HCT116 (cell line): ENCODE results near the gene PRR9. TPM values are rescaled to one million over a fixed set of nuclear protein-coding genes. Genes with fewer than 3 reads are reported as not detected.

Experiments used
- ATAC-seq: fragments of 200-7000 bp; cut with Tn5 transposase; 2 replicates; pipeline ENCODE4 v1.9.1; 2020; ENCODE audit warnings: mild to moderate bottlenecking, moderate library complexity
- BruUV-seq: library from RNA; stranded (reverse); fragments of 400-500 nt; replicated peaks from 2 replicates; lab custom pipeline; 2021; lab: Mats Ljungman, UMichigan
- CTCF ChIA-PET: fragments of 300-600 bp; sonication (Branson Sonifier 250); formaldehyde crosslinking; loops from one replicate; lab custom pipeline; 2021; ENCODE audit warnings: antibody characterized with exemption; lab: Charles Lee
- POLR2A ChIA-PET: fragments of 300-600, 350-600 bp; sonication (Branson Sonifier 250); formaldehyde crosslinking; loops from one replicate; lab custom pipeline; 2021; ENCODE audit warnings: antibody characterized with exemption; lab: Charles Lee
- RAD21 ChIA-PET, 2 experiments: fragments of 300-600 bp; sonication (Branson Sonifier 250); formaldehyde crosslinking; loops; one replicate each; lab custom pipeline; 2023; ENCODE audit warnings: low total read pairs in 2 of 2; ENCODE audit not compliant: uncharacterized antibody in 2 of 2, unreplicated experiment in 2 of 2, low non-redundant PET in 1 of 2; lab: Charles Lee
- DNase-seq: peaks from one replicate; pipeline ENCODE4 v3.0.0-alpha.2; 2010; ENCODE audit warnings: low read depth, low spot score
- H2AFZ ChIP-seq: fragments of 200-600 bp; shearing (Covaris generic), sonication (generic); 2 replicates; pipeline ENCODE4 v1.6.1; 2017; ENCODE audit warnings: low read depth, mixed run types, mixed read lengths, antibody characterized with exemption, low read length; ENCODE audit not compliant: poor library complexity, severe bottlenecking
- H3K27ac ChIP-seq: 2 replicates; pipeline ENCODE4 v1.5.1; 2012; ENCODE audit warnings: low read depth, low read length
- H3K27me3 ChIP-seq: fragments of 200-600 bp; sonication (generic); 2 replicates; pipeline ENCODE4 v1.6.1; 2016; ENCODE audit warnings: mixed run types, low read length, mixed read lengths; ENCODE audit not compliant: insufficient read depth
- H3K36me3 ChIP-seq, 2 experiments: fragments of 200-500 bp in 1 of 2; fragments of 200-600 bp in 1 of 2; sonication (Bioruptor generic) in 1 of 2; sonication (generic) in 1 of 2; 2 replicates each; pipeline versions ENCODE4 v1.5.1 to v1.6.1; 2014 to 2016; ENCODE audit warnings: low read length in 2 of 2, inconsistent platforms in 1 of 2, mixed read lengths in 1 of 2, mixed run types in 1 of 2; ENCODE audit not compliant: insufficient read depth in 2 of 2, control insufficient read depth in 1 of 2
- H3K4me1 ChIP-seq, 2 experiments: fragments of 200-600 bp in 1 of 2; sonication (generic) in 1 of 2; 2 replicates each; pipeline versions ENCODE4 v1.5.1 to v1.6.1; 2012 to 2017; ENCODE audit warnings: low read length in 2 of 2, inconsistent platforms in 1 of 2, mild to moderate bottlenecking in 1 of 2, mixed read lengths in 1 of 2, mixed run types in 1 of 2, moderate library complexity in 1 of 2; ENCODE audit not compliant: insufficient read depth in 2 of 2, control insufficient read depth in 1 of 2
- H3K4me2 ChIP-seq: fragments of 200-600 bp; sonication (generic); 2 replicates; pipeline ENCODE4 v1.6.1; 2017; ENCODE audit warnings: mixed run types, low read length, mixed read lengths
- H3K4me3 ChIP-seq, 2 experiments: fragments of 200-600 bp in 1 of 2; sonication (generic) in 1 of 2; replicated peaks in 1 of 2; 2 replicates each; pipeline ENCODE4 v1.5.1; 2011 to 2016; ENCODE audit warnings: low read length in 2 of 2, control low read depth in 1 of 2, low read depth in 1 of 2, mild to moderate bottlenecking in 1 of 2, mixed read lengths in 1 of 2, mixed run types in 1 of 2
- H3K79me2 ChIP-seq: fragments of 200-600 bp; sonication (generic); 2 replicates; pipeline ENCODE4 v1.6.1; 2017; ENCODE audit warnings: mild to moderate bottlenecking, mixed run types, low read length, moderate library complexity, mixed read lengths; ENCODE audit not compliant: insufficient read depth
- H3K9ac ChIP-seq: fragments of 200-600 bp; sonication (generic); 2 replicates; pipeline ENCODE4 v1.6.1; 2016; ENCODE audit warnings: low read length, mixed read lengths
- H3K9me2 ChIP-seq: fragments of 200-600 bp; sonication (generic), shearing (Covaris generic); 2 replicates; pipeline ENCODE4 v1.6.1; 2017; ENCODE audit warnings: mixed run types, mild to moderate bottlenecking, moderate library complexity; ENCODE audit not compliant: insufficient read depth
- H3K9me3 ChIP-seq, 2 experiments: fragments of 200-500 bp in 1 of 2; fragments of 200-600 bp in 1 of 2; sonication (Bioruptor generic) in 1 of 2; sonication (generic) in 1 of 2; 2 replicates each; pipeline ENCODE4 v1.6.1; 2014 to 2017; ENCODE audit warnings: low read length in 2 of 2, mixed read lengths in 2 of 2, inconsistent platforms in 1 of 2, low read depth in 1 of 2, mild to moderate bottlenecking in 1 of 2, mixed run types in 1 of 2, moderate library complexity in 1 of 2; ENCODE audit not compliant: control insufficient read depth in 1 of 2, insufficient read depth in 1 of 2
- H4K20me1 ChIP-seq: fragments of 200-600 bp; sonication (generic), shearing (Covaris generic); 2 replicates; pipeline ENCODE4 v1.6.1; 2017; ENCODE audit warnings: mixed run types, mild to moderate bottlenecking, moderate library complexity; ENCODE audit not compliant: insufficient read depth
- CEBPB ChIP-seq: IDR thresholded peaks from 2 replicates; pipeline ENCODE4 v1.6.1; 2012; ENCODE audit warnings: low read depth
- CTCF ChIP-seq, 3 experiments: fragments of 200-600 bp in 1 of 3; sonication (generic) in 1 of 3; IDR thresholded peaks in 2 of 3; conservative IDR thresholded peaks in 1 of 3; 2 replicates each; pipeline ENCODE4 v1.5.1; 2012 to 2017; ENCODE audit warnings: low read depth in 2 of 3, low read length in 2 of 3, antibody characterized with exemption in 1 of 3, borderline replicate concordance in 1 of 3, control low read depth in 1 of 3, mild to moderate bottlenecking in 1 of 3, mixed read lengths in 1 of 3, mixed run types in 1 of 3, moderate library complexity in 1 of 3; ENCODE audit not compliant: insufficient read depth in 1 of 3
- EGR1 ChIP-seq: IDR thresholded peaks from 2 replicates; pipeline ENCODE4 v1.6.1; 2012; ENCODE audit warnings: low read depth
- ELF1 ChIP-seq: IDR thresholded peaks from 2 replicates; pipeline ENCODE4 v1.6.1; 2012; ENCODE audit warnings: low read depth, borderline replicate concordance
- EZH2 ChIP-seq: fragments of 200-600 bp; sonication (generic); IDR thresholded peaks from 2 replicates; pipeline ENCODE4 v1.6.1; 2017; ENCODE audit warnings: antibody characterized with exemption, mixed run types
- FOSL1 ChIP-seq: IDR thresholded peaks from 2 replicates; pipeline ENCODE4 v1.6.1; 2012; ENCODE audit warnings: low read depth
- RAD21 ChIP-seq: IDR thresholded peaks from 2 replicates; pipeline ENCODE4 v1.6.1; 2012; ENCODE audit warnings: low read depth, mild to moderate bottlenecking
- YY1 ChIP-seq: IDR thresholded peaks from 2 replicates; pipeline ENCODE4 v1.6.1; 2011; ENCODE audit warnings: low read length, low read depth, moderate library complexity, mild to moderate bottlenecking; ENCODE audit not compliant: insufficient replicate concordance; ENCODE audit errors: extremely low read depth
- intact Hi-C: fragments of 100-400 bp; cut with micrococcal nuclease; formaldehyde crosslinking; loops from 2 replicates; pipeline ENCODE4 v1.10.0; 2022
- total RNA-seq: library from RNA; stranded (reverse); gene quantifications from one replicate; pipeline ENCODE4 v1.2.1, GENCODE V29; 2021; ENCODE audit not compliant: unreplicated experiment
- TF ChIP-seq, protein P1 (sequence below): IDR thresholded peaks from 2 replicates; pipeline ENCODE4 v1.6.1; 2012; ENCODE audit warnings: low read depth

Gene PRR9
- total RNA-seq, 1 experiment from 2014 or later, result not detected

GRCh38 chr1:153195216-153195615 lies 22.2 kb upstream of the PRR9 start (continued):
- no peak for TF ChIP-seq FOSL1
- no peak for TF ChIP-seq EGR1
- TF ChIP-seq, protein P1, sequence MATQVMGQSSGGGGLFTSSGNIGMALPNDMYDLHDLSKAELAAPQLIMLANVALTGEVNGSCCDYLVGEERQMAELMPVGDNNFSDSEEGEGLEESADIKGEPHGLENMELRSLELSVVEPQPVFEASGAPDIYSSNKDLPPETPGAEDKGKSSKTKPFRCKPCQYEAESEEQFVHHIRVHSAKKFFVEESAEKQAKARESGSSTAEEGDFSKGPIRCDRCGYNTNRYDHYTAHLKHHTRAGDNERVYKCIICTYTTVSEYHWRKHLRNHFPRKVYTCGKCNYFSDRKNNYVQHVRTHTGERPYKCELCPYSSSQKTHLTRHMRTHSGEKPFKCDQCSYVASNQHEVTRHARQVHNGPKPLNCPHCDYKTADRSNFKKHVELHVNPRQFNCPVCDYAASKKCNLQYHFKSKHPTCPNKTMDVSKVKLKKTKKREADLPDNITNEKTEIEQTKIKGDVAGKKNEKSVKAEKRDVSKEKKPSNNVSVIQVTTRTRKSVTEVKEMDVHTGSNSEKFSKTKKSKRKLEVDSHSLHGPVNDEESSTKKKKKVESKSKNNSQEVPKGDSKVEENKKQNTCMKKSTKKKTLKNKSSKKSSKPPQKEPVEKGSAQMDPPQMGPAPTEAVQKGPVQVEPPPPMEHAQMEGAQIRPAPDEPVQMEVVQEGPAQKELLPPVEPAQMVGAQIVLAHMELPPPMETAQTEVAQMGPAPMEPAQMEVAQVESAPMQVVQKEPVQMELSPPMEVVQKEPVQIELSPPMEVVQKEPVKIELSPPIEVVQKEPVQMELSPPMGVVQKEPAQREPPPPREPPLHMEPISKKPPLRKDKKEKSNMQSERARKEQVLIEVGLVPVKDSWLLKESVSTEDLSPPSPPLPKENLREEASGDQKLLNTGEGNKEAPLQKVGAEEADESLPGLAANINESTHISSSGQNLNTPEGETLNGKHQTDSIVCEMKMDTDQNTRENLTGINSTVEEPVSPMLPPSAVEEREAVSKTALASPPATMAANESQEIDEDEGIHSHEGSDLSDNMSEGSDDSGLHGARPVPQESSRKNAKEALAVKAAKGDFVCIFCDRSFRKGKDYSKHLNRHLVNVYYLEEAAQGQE, result no peak
- no peak for TF ChIP-seq CEBPB

GRCh38 chr1:153202006-153202405 lies 15.4 kb upstream of the PRR9 start:
- H3K4me1 ChIP-seq, result no peaks in the 10 kb centered on the region
- no peaks in the 10 kb centered on the region for H3K9me2 ChIP-seq
- ATAC-seq, result no peak
- no peak overlapping the region for H3K4me3 ChIP-seq
- ChIA-PET RAD21 (no interaction called here), CTCF (no interaction called here), POLR2A (no interaction called here)
- H2AFZ ChIP-seq, result no peak overlapping the region
- peaks cover 82% of the 10 kb centered on the region for H3K27me3 ChIP-seq
- no peaks in the 10 kb centered on the region for H4K20me1 ChIP-seq
- H3K27ac ChIP-seq, result no peak overlapping the region
- intact Hi-C loops, result no loop called here
- no peaks in the 10 kb centered on the region for H3K36me3 ChIP-seq
- no TSS peak for BruUV-seq
- H3K9ac ChIP-seq, result no peak overlapping the region
- no peak for DNase-seq
- H3K4me2 ChIP-seq, result no peak overlapping the region
- no peaks in the 10 kb centered on the region for H3K9me3 ChIP-seq
- no peaks in the 10 kb centered on the region for H3K79me2 ChIP-seq
- TF ChIP-seq YY1 (no peak), EGR1 (no peak), RAD21 (no peak), EZH2 (no peak), CTCF (IDR thresholded peaks at IDR 0.05 in 2 of 3, conservative IDR thresholded peaks at IDR 0.05 in 1 of 3; ENCODE audit: borderline replicate concordance in 1 of 3, insufficient read depth in 1 of 3, low read depth in 2 of 3, low read length in 2 of 3) (no peak), FOSL1 (no peak), ELF1 (no peak)
- TF ChIP-seq, protein P1, result no peak
- TF ChIP-seq, all 23 proteins: peak for 0
